Skin of body (tissue), 2 donors: ENCODE results near the gene SDF4. TPM values are rescaled to one million over a fixed set of nuclear protein-coding genes. Genes with fewer than 3 reads are reported as not detected.
"Not testable (repeated sequence)": the region's sequence is repeated elsewhere in the genome, so short reads cannot be mapped to it uniquely, and the experiment has no call there.

Source experiments
- DNase-seq: peaks from one replicate; lab custom pipeline; 2025; lab: John Stamatoyannopoulos, UW
- total RNA-seq: library from RNA; depleted of rRNA; stranded (reverse); fragments of >200 nt; gene quantifications from one replicate; pipeline ENCODE4 v1.2.3, GENCODE V29; 2014

SDF4 gene
- total RNA-seq, 1 donor from 2014 or later, result 40.8 TPM

GRCh38 chr1:1199961-1200875, 31.6 kb downstream of the SDF4 start:
- DNase-seq, result no peak

- DNase-seq, result no peak
These were observed 32.5 kb downstream of the SDF4 start for GRCh38 chr1:1199141-1199960.

- DNase-seq, result no peak
These were observed 33.2 kb downstream of the SDF4 start for GRCh38 chr1:1198423-1199140.

- no peak for DNase-seq
These were observed 34.0 kb downstream of the SDF4 start for GRCh38 chr1:1197551-1198422.

- DNase-seq, result no peak
These were observed 34.7 kb downstream of the SDF4 start for GRCh38 chr1:1197188-1197500.

GRCh38 chr1:1196431-1197187, 35.2 kb downstream of the SDF4 start:
- no peak for DNase-seq

- DNase-seq, result not testable (repeated sequence)
These were observed 36.1 kb downstream of the SDF4 start for GRCh38 chr1:1195726-1196125.

- DNase-seq, result no peak
These were observed 37.1 kb downstream of the SDF4 start for GRCh38 chr1:1194723-1195122.

GRCh38 chr1:1191734-1192133, 40.1 kb downstream of the SDF4 start:
- DNase-seq, result no peak

GRCh38 chr1:1189111-1189510, 42.7 kb downstream of the SDF4 start:
- no peak for DNase-seq

GRCh38 chr1:1187938-1188337, 43.9 kb downstream of the SDF4 start:
- DNase-seq, result no peak

GRCh38 chr1:1185101-1185765, 46.6 kb downstream of the SDF4 start:
- no peak for DNase-seq

- DNase-seq, result no peak
These were observed 47.7 kb downstream of the SDF4 start for GRCh38 chr1:1183833-1184775.

- no peak for DNase-seq
These were observed 48.5 kb downstream of the SDF4 start for GRCh38 chr1:1183221-1183747.

GRCh38 chr1:1182491-1183220, 49.1 kb downstream of the SDF4 start:
- no peak for DNase-seq

GRCh38 chr1:1181938-1182410, 49.8 kb downstream of the SDF4 start:
- DNase-seq, result no peak
